ENCODE data around the gene SMYD3. TPM values are rescaled to one million over a fixed set of nuclear protein-coding genes. Genes with fewer than 3 reads are reported as not detected.
"Not testable (repeated sequence)": the region's sequence is repeated elsewhere in the genome, so short reads cannot be mapped to it uniquely, and the experiment has no call there.

SMYD3 gene
- total RNA-seq, 2 experiments from 2014 or later, result 21.3 to 21.4 TPM

DNA sequence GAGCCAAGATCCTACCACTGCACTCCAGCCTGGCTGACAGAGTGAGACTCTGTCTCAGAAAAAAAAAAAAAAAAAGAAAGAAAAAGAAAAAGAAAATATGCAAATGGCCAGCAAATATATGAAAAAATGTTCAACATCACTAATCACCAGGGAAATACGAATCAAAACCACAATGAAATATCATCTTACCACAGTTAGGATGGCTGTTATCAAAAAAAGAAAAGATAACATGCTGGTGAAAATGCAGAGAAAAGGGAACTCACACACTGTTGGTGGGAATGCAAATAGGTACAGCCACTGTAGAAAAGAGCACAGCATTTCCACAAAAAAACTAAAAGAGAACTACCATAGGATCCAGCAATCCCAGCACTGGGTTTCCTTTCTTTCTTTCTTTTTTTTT is 477.5 kb downstream of the SMYD3 start:
- intact Hi-C loops (cut with micrococcal nuclease), result no loop called here
- H3K4me3 Mint-ChIP-seq, result no peak overlapping the region

DNA sequence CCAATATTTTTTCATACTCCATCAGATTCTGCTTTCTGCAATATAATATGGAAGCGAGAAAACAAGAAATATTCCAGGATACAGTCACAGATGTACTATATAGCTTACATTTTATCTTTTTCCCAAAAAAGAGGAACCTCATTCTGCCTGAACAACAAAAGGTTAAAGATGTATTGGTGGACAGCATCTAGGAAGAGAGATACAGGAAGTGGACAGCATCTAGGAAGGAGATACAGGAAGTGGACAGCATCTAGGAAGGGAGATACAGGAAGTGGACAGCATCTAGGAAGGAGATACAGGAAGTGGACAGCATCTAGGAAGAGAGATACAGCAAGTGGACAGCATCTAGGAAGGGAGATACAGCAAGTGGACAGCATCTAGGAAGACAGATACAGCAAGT is 483.0 kb downstream of the SMYD3 start:
- CTCF ChIA-PET, result interaction anchor here (1.5 kb wide), 1 partner anchor 20 kb away, joined by 4 read pairs; no protein-coding TSS in a partner anchor
- H3K27me3 Mint-ChIP-seq (ENCODE audit: low read depth); H3K9me3 Mint-ChIP-seq; H3K27ac Mint-ChIP-seq; intact Hi-C loops (cut with micrococcal nuclease); H3K36me3 Mint-ChIP-seq (ENCODE audit: low read depth); H3K4me1 Mint-ChIP-seq (ENCODE audit: low read depth); DNase-seq; H3K4me3 Mint-ChIP-seq: not testable (repeated sequence)

More for the DNA sequence above, 477.5 kb downstream of the SMYD3 start:
- Mint-ChIP-seq H3K9me3 (no peaks in the 10 kb centered on the region), H3K27me3 (ENCODE audit: low read depth) (no peaks in the 10 kb centered on the region), H3K36me3 (ENCODE audit: low read depth) (peaks cover 2% of the 10 kb centered on the region), H3K27ac (no peak overlapping the region), H3K4me1 (ENCODE audit: low read depth) (peaks cover 7% of the 10 kb centered on the region)
- CTCF ChIA-PET, result no interaction called here
- no peak for DNase-seq

DNA sequence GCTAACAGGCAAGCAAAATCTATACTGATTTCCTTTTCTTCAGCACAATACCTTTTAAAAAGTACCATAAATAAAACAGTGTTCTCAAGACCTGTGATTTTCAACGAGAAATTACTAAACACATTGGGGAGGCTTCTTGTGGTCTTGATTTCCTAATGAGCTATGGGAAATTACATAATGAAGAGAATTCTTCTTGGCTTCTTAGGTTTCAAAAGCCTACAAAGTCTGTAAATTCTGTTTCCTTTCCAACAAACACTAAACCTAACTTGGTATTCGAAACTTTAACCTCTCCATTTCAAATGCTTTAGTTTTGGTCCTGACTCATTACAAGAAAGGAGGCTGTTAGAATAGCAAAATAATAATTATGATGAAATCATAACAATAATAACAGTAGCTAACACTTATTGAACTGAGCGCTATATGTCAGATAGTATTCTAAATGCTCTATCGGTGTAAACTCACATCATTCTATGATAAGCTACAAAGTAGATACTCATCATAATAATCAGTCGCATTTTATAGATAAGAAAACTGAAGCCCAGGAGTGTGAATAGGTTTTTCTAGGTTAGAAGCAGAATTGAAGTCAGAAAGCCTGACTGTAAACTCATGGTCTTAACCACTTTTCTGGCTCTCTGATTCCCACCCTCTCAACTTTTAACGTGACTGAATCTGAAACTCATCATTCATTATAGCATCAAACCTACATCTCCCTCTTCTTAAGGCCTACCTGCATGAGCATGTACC is 486.7 kb downstream of the SMYD3 start:
- Mint-ChIP-seq H3K4me1 (ENCODE audit: low read depth) (peaks cover 9% of the 10 kb centered on the region), H3K36me3 (ENCODE audit: low read depth) (no peaks in the 10 kb centered on the region), H3K27ac (no peak overlapping the region), H3K9me3 (no peaks in the 10 kb centered on the region), H3K4me3 (no peak overlapping the region), H3K27me3 (ENCODE audit: low read depth) (no peaks in the 10 kb centered on the region)
- CTCF ChIA-PET, result interaction anchor here (1.8 kb wide), 1 partner anchor 8 kb away, joined by 4 read pairs; no protein-coding TSS in a partner anchor
- intact Hi-C loops (cut with micrococcal nuclease), result loop anchor here (2.0 kb wide), 1 partner anchor 312 kb away; no protein-coding TSS in a partner anchor
- no peak for DNase-seq

DNA sequence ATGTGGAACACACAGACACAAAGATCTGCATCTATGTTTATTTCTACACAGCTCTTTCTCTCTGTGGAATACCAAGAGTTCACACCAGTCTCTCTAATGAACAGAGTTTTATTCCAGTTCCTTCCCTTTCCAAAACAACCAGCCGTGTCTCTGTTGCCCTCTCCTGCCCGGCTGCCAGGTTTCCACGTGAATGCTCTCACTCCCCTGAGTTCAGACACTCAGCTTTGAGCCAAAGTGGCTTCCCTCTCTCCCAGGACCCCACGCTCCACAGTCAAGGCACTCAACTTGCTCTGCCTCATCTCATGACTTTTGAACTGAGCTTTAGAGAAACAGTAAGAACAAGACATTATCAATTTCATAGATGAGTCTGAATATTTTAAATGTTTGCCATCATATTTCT is 488.9 kb downstream of the SMYD3 start:
- no peak overlapping the region for H3K27ac Mint-ChIP-seq
- H3K4me3 Mint-ChIP-seq, result no peak overlapping the region
- H3K9me3 Mint-ChIP-seq, result no peaks in the 10 kb centered on the region
- H3K4me1 Mint-ChIP-seq (ENCODE audit: low read depth), result peaks cover 9% of the 10 kb centered on the region
- intact Hi-C loops (cut with micrococcal nuclease), result no loop called here
- H3K36me3 Mint-ChIP-seq (ENCODE audit: low read depth), result no peaks in the 10 kb centered on the region
- CTCF ChIA-PET, result interaction anchor here (1.1 kb wide), 1 partner anchor 19 kb away, joined by 5 read pairs; no protein-coding TSS in a partner anchor
- no peaks in the 10 kb centered on the region for H3K27me3 Mint-ChIP-seq (ENCODE audit: low read depth)
- no peak for DNase-seq

DNA sequence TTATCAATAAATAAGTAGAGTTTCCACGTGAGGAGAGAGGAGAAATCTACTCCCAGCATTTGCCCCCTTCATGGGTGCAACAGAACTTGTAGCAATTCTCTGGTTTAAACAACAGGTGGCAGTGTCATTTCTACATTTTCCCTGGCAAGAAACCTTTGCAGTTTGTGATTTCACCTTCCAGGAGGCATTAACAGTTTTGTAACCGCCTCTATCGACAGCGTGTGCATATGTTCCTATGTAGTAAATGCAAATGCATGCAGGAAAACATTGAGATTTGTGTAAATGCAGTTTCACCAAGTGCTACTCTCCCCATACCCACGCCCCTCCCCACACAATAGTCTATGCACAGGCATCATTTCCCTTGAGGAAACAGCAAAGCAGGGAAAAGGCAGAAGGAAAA is 494.7 kb downstream of the SMYD3 start:
- peak; percentile 11 for DNase-seq
- intact Hi-C loops (cut with micrococcal nuclease), result loop anchor here (1.0 to 5.0 kb wide), 5 partner anchors 105 to 685 kb away; no protein-coding TSS in a partner anchor
- CTCF ChIA-PET, result interaction anchor here (1.0 to 1.5 kb wide), 3 partner anchors 9 to 480 kb away, joined by 4 to 6 read pairs (median 5); no protein-coding TSS in a partner anchor
- no peaks in the 10 kb centered on the region for H3K27me3 Mint-ChIP-seq (ENCODE audit: low read depth)
- no peaks in the 10 kb centered on the region for H3K4me1 Mint-ChIP-seq (ENCODE audit: low read depth)
- no peak overlapping the region for H3K27ac Mint-ChIP-seq
- no peaks in the 10 kb centered on the region for H3K36me3 Mint-ChIP-seq (ENCODE audit: low read depth)
- H3K9me3 Mint-ChIP-seq, result no peaks in the 10 kb centered on the region
- no peak overlapping the region for H3K4me3 Mint-ChIP-seq

DNA sequence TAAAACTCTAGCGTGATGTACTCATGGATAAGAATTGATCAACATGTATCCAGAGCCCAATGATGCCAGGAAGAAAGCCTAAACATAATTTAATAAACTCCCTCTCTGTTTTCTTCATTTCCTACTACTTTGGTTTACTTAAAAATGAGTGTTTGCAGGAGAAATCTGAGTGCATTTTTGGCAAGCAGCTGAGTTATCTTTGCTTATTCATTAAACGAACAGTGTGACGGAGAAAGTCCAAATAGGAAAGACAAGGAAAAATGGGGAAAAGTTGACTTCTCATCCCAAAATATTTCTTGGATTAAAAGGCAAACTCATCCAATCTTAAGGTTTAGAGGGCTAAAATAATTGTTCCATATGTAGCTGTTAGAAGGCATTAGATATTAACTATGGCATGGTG is 496.7 kb downstream of the SMYD3 start:
- H3K4me3 Mint-ChIP-seq, result no peak overlapping the region
- H3K9me3 Mint-ChIP-seq, result no peaks in the 10 kb centered on the region
- no peaks in the 10 kb centered on the region for H3K4me1 Mint-ChIP-seq (ENCODE audit: low read depth)
- H3K27me3 Mint-ChIP-seq (ENCODE audit: low read depth), result no peaks in the 10 kb centered on the region
- H3K36me3 Mint-ChIP-seq (ENCODE audit: low read depth), result no peaks in the 10 kb centered on the region
- CTCF ChIA-PET, result interaction anchor here (1.3 to 1.6 kb wide), 3 partner anchors 439 to 857 kb away, joined by 4 to 6 read pairs (median 5); no protein-coding TSS in a partner anchor
- H3K27ac Mint-ChIP-seq, result no peak overlapping the region
- DNase-seq, result no peak
- intact Hi-C loops (cut with micrococcal nuclease), result loop anchor here (5.0 kb wide), 1 partner anchor 687 kb away; no protein-coding TSS in a partner anchor

DNA sequence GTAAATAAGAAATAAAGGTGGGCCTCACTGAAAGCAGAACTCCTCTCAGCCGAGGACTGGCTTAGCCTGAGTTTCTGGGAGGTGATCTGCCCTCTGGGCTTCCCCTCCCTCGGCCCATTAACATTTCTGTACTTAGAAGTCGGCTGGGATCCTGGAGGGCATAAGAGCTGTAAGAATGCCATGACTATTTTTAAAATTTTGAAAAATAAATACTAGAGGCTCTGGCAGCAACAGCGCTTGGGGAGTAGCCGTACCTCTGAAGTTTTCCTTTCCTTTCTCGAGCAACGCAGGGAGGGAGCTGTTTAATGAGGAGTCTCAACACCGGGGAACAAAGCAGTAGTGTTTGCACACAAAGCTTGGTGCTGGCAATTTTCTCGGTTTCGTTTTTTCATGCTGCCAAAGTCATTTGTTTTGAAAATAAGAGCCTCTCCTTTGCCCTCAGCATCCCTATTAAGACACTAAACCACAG is 498.7 kb downstream of the SMYD3 start:
- Mint-ChIP-seq H3K9me3 (no peaks in the 10 kb centered on the region), H3K36me3 (ENCODE audit: low read depth) (no peaks in the 10 kb centered on the region), H3K27ac (no peak overlapping the region), H3K4me1 (ENCODE audit: low read depth) (no peaks in the 10 kb centered on the region), H3K27me3 (ENCODE audit: low read depth) (no peaks in the 10 kb centered on the region), H3K4me3 (no peak overlapping the region)
- DNase-seq, result no peak
- intact Hi-C loops (cut with micrococcal nuclease), result no loop called here
- CTCF ChIA-PET, result no interaction called here

DNA sequence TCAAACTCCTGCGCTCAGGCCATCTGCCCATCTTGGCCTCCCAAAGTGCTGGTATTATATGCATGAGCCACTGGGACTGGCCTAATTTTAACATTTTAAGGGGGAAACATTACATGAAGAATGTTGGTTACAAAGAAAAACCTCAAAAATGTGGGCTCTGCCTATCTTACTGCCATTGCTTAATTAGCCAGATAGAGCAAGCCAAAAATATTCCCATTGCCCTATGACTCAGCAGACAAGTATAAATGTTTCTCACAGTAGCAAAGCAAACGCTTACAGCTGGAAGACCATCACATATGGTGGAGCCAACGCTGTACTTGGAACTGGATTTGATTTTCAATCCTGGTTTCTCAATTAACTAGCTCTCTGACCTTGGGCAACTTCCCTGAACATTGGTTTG is 502.0 kb downstream of the SMYD3 start:
- no peaks in the 10 kb centered on the region for H3K4me1 Mint-ChIP-seq (ENCODE audit: low read depth)
- no peaks in the 10 kb centered on the region for H3K27me3 Mint-ChIP-seq (ENCODE audit: low read depth)
- intact Hi-C loops (cut with micrococcal nuclease), result no loop called here
- CTCF ChIA-PET, result no interaction called here
- DNase-seq, result no peak
- no peak overlapping the region for H3K27ac Mint-ChIP-seq
- no peaks in the 10 kb centered on the region for H3K36me3 Mint-ChIP-seq (ENCODE audit: low read depth)
- no peaks in the 10 kb centered on the region for H3K9me3 Mint-ChIP-seq
- no peak overlapping the region for H3K4me3 Mint-ChIP-seq

DNA sequence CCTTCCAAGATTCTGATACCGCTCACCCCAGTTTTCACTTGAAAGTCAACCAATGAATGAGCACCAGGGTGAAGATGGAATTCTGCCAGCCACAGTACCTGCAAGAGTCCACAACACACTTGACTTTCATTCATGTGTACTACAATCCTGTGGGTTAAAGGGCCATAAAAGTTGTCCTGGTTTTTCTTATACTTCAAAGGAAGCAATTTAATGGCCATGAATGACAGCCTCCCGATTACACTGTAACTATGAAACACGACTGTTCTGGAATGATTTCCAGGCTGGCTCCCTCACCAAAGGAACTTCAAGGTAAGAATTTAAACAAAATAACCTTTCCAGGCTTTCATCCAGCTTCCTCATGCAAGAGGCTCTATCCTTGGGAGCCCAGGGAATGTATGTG is 502.8 kb downstream of the SMYD3 start:
- H3K27ac Mint-ChIP-seq, result no peak overlapping the region
- CTCF ChIA-PET, result interaction anchor here (0.9 to 1.5 kb wide), 4 partner anchors 7 to 851 kb away, joined by 3 to 10 read pairs (median 4); no protein-coding TSS in a partner anchor
- intact Hi-C loops (cut with micrococcal nuclease), result no loop called here
- H3K4me1 Mint-ChIP-seq (ENCODE audit: low read depth), result no peaks in the 10 kb centered on the region
- H3K9me3 Mint-ChIP-seq, result no peaks in the 10 kb centered on the region
- DNase-seq, result no peak
- no peak overlapping the region for H3K4me3 Mint-ChIP-seq
- no peaks in the 10 kb centered on the region for H3K36me3 Mint-ChIP-seq (ENCODE audit: low read depth)
- H3K27me3 Mint-ChIP-seq (ENCODE audit: low read depth), result no peaks in the 10 kb centered on the region

DNA sequence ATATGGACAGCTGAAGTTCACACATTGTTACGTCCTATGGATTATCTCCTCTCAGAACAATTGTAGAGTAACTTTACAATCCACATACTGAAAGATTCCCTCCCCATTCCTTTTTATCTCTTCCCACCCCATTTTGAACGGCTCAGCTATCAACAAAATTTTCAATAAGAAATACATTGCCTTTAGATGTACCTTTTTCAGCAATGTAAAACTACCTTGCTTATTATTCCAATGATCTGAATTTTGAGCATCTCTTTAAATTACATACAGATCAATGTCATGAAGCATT is 503.7 kb downstream of the SMYD3 start:
- intact Hi-C loops (cut with micrococcal nuclease), result loop anchor here (1.0 to 2.0 kb wide), 4 partner anchors 49 to 850 kb away; no protein-coding TSS in a partner anchor
- no peak for DNase-seq
- Mint-ChIP-seq H3K9me3 (no peaks in the 10 kb centered on the region), H3K27ac (no peak overlapping the region), H3K4me3 (no peak overlapping the region), H3K27me3 (ENCODE audit: low read depth) (no peaks in the 10 kb centered on the region), H3K4me1 (ENCODE audit: low read depth) (no peaks in the 10 kb centered on the region), H3K36me3 (ENCODE audit: low read depth) (no peaks in the 10 kb centered on the region)
- CTCF ChIA-PET, result interaction anchor here (0.6 to 1.5 kb wide), 5 partner anchors 8 to 850 kb away, joined by 3 to 10 read pairs (median 3); no protein-coding TSS in a partner anchor

DNA sequence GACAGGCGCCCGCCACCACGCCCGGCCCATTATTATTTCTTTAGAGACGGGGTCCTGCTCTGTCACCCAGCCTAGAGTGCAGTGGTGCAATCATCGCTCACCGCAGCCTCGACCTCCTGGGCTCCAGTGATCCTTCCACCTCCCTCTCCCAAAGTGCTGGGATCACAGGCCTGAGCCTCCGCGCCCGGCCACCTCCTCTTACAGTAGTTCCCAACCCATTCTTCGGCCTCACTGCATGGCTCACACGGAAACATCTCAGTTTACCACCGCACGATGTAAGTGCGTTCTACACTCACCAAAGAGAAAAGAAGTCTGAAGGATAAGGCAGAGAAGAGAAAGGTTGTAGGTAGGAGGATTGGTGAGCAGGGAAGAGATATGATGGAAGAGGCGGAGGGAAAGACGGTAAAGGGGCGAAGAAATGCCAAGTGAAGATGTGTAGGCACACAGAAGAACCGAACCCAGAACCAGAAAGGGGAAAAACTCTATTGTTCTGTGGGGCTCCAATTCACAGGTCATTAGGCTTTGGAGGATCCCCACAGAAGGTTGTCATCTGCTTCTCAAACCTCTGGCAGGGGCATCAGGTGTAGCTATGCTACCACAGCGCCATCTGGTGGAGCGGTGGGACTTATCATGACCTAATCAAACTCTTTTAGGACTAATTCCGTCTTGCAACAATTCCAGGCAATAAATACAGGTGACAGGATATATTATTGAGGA is 504.2 kb downstream of the SMYD3 start:
- CTCF ChIA-PET, result interaction anchor here (0.6 to 1.5 kb wide), 6 partner anchors 8 to 850 kb away, joined by 3 to 10 read pairs (median 4); no protein-coding TSS in a partner anchor
- peak; percentile 93 for DNase-seq

DNA sequence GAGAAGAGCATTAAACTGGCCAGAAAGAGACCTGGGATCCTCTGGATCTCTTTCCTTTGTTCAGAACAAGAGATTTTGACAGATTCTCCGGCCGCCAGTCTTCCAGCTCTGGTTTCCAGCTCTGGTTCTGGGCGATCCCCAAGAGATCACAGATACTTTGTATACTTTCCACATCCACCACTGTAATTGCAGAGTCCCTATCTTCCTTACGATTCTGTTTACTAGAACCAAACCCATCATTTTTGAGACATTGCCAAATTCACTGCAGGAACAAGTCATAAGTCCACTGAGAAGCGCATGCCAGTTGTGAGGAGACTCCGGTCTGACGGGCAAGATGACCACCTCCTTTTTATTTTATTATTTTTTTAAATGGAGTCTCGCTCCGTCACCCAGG is 505.2 kb downstream of the SMYD3 start:
- Mint-ChIP-seq H3K4me3 (no peak overlapping the region), H3K9me3 (no peaks in the 10 kb centered on the region), H3K36me3 (ENCODE audit: low read depth) (no peaks in the 10 kb centered on the region), H3K27ac (no peak overlapping the region), H3K4me1 (ENCODE audit: low read depth) (no peaks in the 10 kb centered on the region), H3K27me3 (ENCODE audit: low read depth) (no peaks in the 10 kb centered on the region)
- intact Hi-C loops (cut with micrococcal nuclease), result loop anchor here (2.0 kb wide), 2 partner anchors 47 to 485 kb away; no protein-coding TSS in a partner anchor
- DNase-seq, result no peak
- CTCF ChIA-PET, result interaction anchor here (0.7 kb wide), 2 partner anchors 224 to 454 kb away, joined by 3 to 5 read pairs; no protein-coding TSS in a partner anchor

More for the DNA sequence above, 504.2 kb downstream of the SMYD3 start:
- Mint-ChIP-seq H3K27me3 (ENCODE audit: low read depth) (no peaks in the 10 kb centered on the region), H3K9me3 (no peaks in the 10 kb centered on the region), H3K4me1 (ENCODE audit: low read depth) (no peaks in the 10 kb centered on the region), H3K27ac (no peak overlapping the region), H3K4me3 (no peak overlapping the region), H3K36me3 (ENCODE audit: low read depth) (no peaks in the 10 kb centered on the region)
- intact Hi-C loops (cut with micrococcal nuclease), result loop anchor here (1.0 to 2.0 kb wide), 4 partner anchors 48 to 850 kb away; no protein-coding TSS in a partner anchor

Data from activated naive CD4-positive, alpha-beta T cell treated with anti-CD3 and anti-CD28 coated beads for 36 hours (primary cell).